HEK293 (cell line): Measurements from ENCODE around the gene FGF8.

Experiments
- CTCF ChIP-seq: fragments of 450-650 bp; formaldehyde crosslinking; IDR thresholded peaks from 2 replicates; pipeline ENCODE4 v1.5.1; 2016; ENCODE audit warnings: missing biosample characterization, missing genetic modification characterization
- REST ChIP-seq: fragments of 450-650 bp; formaldehyde crosslinking; IDR thresholded peaks from 2 replicates; pipeline ENCODE4 v1.5.1; 2016; ENCODE audit warnings: missing biosample characterization, missing genetic modification characterization
- YY1 ChIP-seq: fragments of 450-650 bp; formaldehyde crosslinking; IDR thresholded peaks from 2 replicates; pipeline ENCODE4 v1.5.1; 2018; ENCODE audit warnings: missing biosample characterization, missing genetic modification characterization
- ZNF140 ChIP-seq: fragments of 450-650 bp; formaldehyde crosslinking; IDR thresholded peaks from 2 replicates; pipeline ENCODE4 v1.5.1; 2016; ENCODE audit warnings: missing biosample characterization, missing genetic modification characterization
- ZNF223 ChIP-seq: fragments of 450-650 bp; formaldehyde crosslinking; IDR thresholded peaks from 2 replicates; pipeline ENCODE4 v1.5.1; 2016; ENCODE audit warnings: missing biosample characterization, missing genetic modification characterization
- ZNF266 ChIP-seq: fragments of 450-650 bp; formaldehyde crosslinking; IDR thresholded peaks from 2 replicates; pipeline ENCODE4 v1.5.1; 2016; ENCODE audit warnings: missing biosample characterization, missing genetic modification characterization, low read depth
- ZNF354C ChIP-seq: fragments of 450-650 bp; formaldehyde crosslinking; IDR thresholded peaks from 2 replicates; pipeline ENCODE4 v1.5.1; 2016; ENCODE audit warnings: missing biosample characterization, missing genetic modification characterization, low read depth, borderline replicate concordance
- ZNF549 ChIP-seq: fragments of 450-650 bp; IDR thresholded peaks from 2 replicates; pipeline ENCODE4 v1.5.1; 2018; ENCODE audit warnings: missing biosample characterization, missing genetic modification characterization, mild to moderate bottlenecking, inconsistent platforms, moderate library complexity
- ZNF660 ChIP-seq: fragments of 450-650 bp; IDR thresholded peaks from 2 replicates; pipeline ENCODE4 v1.5.1; 2018; ENCODE audit warnings: missing biosample characterization, mild to moderate bottlenecking, missing genetic modification characterization
- ZNF747 ChIP-seq: fragments of 450-650 bp; formaldehyde crosslinking; IDR thresholded peaks from 2 replicates; pipeline ENCODE4 v1.5.1; 2016; ENCODE audit warnings: missing biosample characterization, missing genetic modification characterization
- ZNF792 ChIP-seq: fragments of 450-650 bp; formaldehyde crosslinking; IDR thresholded peaks from 2 replicates; pipeline ENCODE4 v1.5.1; 2016; ENCODE audit warnings: missing biosample characterization, missing genetic modification characterization
- ZXDB ChIP-seq: fragments of 450-650 bp; formaldehyde crosslinking; IDR thresholded peaks from 2 replicates; pipeline ENCODE4 v1.5.1; 2016; ENCODE audit warnings: missing biosample characterization, missing genetic modification characterization

- TF ChIP-seq CTCF (tag by site-specific recombination): no peak
- TF ChIP-seq ZXDB (tag by site-specific recombination): no peak
- no peak for TF ChIP-seq ZNF549
- TF ChIP-seq ZNF792 (tag by site-specific recombination): no peak
- TF ChIP-seq ZNF223: no peak
- TF ChIP-seq REST (tag by site-specific recombination): no peak
- TF ChIP-seq ZNF747: no peak
- no peak for TF ChIP-seq ZNF140
- no peak for TF ChIP-seq ZNF266
- no peak for TF ChIP-seq ZNF660 (tag by site-specific recombination)
- TF ChIP-seq ZNF354C (tag by site-specific recombination): no peak
- no peak for TF ChIP-seq YY1 (tag by site-specific recombination)
Measured at GRCh38 chr10:101758858-101759257, 17.1 kb downstream of the FGF8 start.
